Epithelial cell of proximal tubule (primary cell): ENCODE measurements around the gene AKAIN1. TPM values are rescaled to one million over a fixed set of nuclear protein-coding genes. Genes with fewer than 3 reads are reported as not detected.
A peak's percentile ranks its signal among the peaks of the same experiment; 100 is the strongest.

Experiments
- DNase-seq: peaks from one replicate; pipeline ENCODE4 v3.0.0-alpha.2; 2011; ENCODE audit warnings: low read depth
- H3K4me3 ChIP-seq: 2 replicates; pipeline ENCODE4 v1.5.1; 2011; ENCODE audit warnings: low read depth, mild to moderate bottlenecking, low read length
- CTCF ChIP-seq: conservative IDR thresholded peaks from 2 replicates; pipeline ENCODE4 v1.5.1; 2012; ENCODE audit warnings: low read depth, mild to moderate bottlenecking, low read length
- total RNA-seq: library from RNA; depleted of rRNA; stranded (reverse); fragments of >200 nt; gene quantifications from 2 replicates; pipeline ENCODE4 v1.2.3, GENCODE V29; 2015

The AKAIN1 gene
- total RNA-seq, 1 donor from 2014 or later, result not detected

- no peak for DNase-seq
- H3K4me3 ChIP-seq, result no peak overlapping the region
- TF ChIP-seq CTCF, result no peak
Measured at GRCh38 chr18:5137261-5137660, 59.8 kb downstream of the AKAIN1 start.

DNA sequence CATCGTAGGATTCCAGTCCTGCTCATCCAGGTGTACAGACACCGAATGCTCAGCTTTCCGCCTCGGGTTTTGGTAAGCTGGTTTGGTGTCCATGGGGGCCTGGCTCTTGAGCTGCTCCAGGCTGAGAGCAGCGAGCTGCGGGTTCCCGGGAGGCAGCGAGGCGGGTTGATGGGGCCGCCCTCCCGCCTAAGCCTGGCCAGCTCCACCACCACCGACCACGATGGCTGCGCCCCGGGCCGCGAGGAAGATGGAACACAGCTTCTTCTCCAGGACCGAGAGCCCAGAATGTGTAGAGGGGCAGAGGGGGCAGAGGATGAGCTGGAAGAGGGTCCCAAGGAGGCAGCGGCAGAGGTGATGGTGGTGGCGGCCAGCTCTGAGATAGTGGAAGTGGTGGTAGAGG, 64.1 kb downstream of the AKAIN1 start:
- TF ChIP-seq CTCF, result no peak
- DNase-seq, result no peak
- no peak overlapping the region for H3K4me3 ChIP-seq

- no peak for TF ChIP-seq CTCF
- H3K4me3 ChIP-seq, result no peak overlapping the region
- no peak for DNase-seq
Measured at GRCh38 chr18:5122272-5122671, 74.8 kb downstream of the AKAIN1 start.

DNA sequence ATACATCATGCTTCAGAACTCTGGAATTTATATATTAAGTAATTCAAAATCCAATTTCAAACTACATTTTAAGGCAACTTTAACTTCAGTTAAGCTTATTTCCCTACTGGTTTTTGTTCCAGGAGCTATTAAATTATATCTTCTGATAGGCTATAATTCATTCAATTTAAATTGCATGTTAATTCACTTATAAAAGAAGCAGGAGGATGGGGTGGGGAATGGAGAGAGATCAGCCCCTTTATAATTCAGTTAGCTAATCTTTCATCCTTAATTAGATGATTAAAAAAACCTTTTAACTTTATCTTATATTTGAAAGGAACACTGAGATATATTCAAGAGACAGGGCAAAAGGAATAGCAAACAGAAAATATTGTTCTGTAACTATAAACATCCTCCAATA, 86.8 kb downstream of the AKAIN1 start:
- no peak overlapping the region for H3K4me3 ChIP-seq
- no peak for TF ChIP-seq CTCF
- no peak for DNase-seq

GRCh38 chr18:5107988-5108387, 89.1 kb downstream of the AKAIN1 start:
- TF ChIP-seq CTCF, result no peak
- DNase-seq, result no peak
- H3K4me3 ChIP-seq, result no peak overlapping the region

- no peak for DNase-seq
- peak; percentile 54 for TF ChIP-seq CTCF
- H3K4me3 ChIP-seq, result no peak overlapping the region
Measured at GRCh38 chr18:5106730-5107129, 90.3 kb downstream of the AKAIN1 start.

DNA sequence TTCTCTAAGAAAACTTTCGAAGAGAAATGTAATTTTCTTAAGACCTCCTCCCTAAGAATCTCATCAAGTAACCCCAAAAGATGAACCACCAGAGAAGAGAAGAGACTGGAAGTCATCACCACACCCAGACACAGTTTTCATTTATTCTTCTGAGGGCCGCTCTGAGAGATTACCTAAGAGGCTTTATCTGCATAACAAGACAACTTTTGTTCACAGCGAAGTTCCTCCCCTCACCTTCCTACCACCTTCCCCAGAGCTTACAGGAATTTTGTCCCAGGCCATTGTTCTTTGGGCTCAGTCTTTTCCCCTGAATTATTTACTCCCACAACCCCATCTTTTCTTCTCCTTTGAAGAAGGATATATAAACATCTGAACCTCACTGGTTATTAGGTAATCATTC, 92.8 kb downstream of the AKAIN1 start:
- H3K4me3 ChIP-seq, result no peak overlapping the region
- TF ChIP-seq CTCF, result no peak
- no peak for DNase-seq
